ENCODE data around the gene SF3A1. TPM values are rescaled to one million over a fixed set of nuclear protein-coding genes. Genes with fewer than 3 reads are reported as not detected.

Gene SF3A1
- polyA plus RNA-seq, 4 donors, result 17.6 to 94.1 (median 27.2) TPM

DNA sequence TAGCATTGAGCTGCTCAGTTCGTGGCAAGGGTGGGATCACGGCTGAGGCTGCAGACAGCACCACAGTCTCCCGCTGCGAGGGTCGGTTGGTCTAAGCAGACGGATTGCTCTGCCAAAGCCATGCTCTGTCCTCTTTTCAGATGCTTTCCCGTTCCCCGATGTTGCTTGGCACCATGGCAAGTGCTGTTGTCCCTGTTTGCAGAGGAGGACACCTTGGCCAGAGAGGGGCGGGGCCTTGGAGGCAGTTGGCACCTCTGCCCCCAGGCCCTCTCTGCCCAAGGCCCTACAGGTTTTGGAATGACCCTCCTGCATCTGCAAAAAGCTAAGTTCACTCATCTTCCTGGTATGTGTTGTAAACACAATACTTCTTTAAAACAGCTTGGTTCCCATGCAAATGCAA lies 11.7 kb upstream of the SF3A1 start:
- no peaks in the 10 kb centered on the region for H3K27me3 ChIP-seq (ENCODE audit: control insufficient read depth in 3 of 3, insufficient read depth in 3 of 3, low read length in 3 of 3)
- no peaks in the 10 kb centered on the region for H3K4me1 ChIP-seq (ENCODE audit: control insufficient read depth in 3 of 3, insufficient read depth in 2 of 3, low read depth in 1 of 3, low read length in 2 of 3)
- 91 to 93% (median 92%) methylated on average over 9 of the region's 9 CpGs for WGBS, 3 donors
- peaks cover 0 to 32% (median 0%) of the 10 kb centered on the region in 3 donors for H3K36me3 ChIP-seq (ENCODE audit: control insufficient read depth in 3 of 3, insufficient read depth in 2 of 3, low read depth in 1 of 3, low read length in 3 of 3)
- H3K27ac ChIP-seq (ENCODE audit: low read depth in 1 of 3, low read length in 2 of 3), result no peak overlapping the region
- H3K9me3 ChIP-seq (ENCODE audit: control insufficient read depth in 2 of 2, insufficient read depth in 1 of 2, low read depth in 1 of 2, low read length in 1 of 2), result no peaks in the 10 kb centered on the region
- no peak overlapping the region for H3K4me3 ChIP-seq (ENCODE audit: low read depth in 1 of 3, low read length in 3 of 3)
- DNase-seq, result no peak
- no peak for FAIRE-seq

DNA sequence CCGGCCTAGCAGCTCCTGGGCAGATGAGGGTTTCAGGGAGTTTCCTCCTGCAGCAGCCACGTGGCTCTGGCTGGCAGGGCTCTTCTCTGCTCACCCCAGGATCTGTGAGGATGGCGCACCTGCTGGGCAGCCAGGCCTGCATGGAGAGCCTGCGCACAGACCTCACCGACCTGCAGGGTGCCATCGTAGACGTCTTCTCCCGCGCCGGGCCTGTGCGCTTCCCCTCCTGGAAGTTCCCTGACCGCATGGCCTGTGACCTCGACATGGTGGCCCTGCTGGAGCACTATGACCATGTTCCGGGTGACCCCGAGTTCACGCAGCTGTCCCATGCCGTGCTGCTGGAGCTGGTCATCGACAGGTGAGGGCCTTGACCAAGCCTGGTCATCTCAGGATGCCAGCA lies 9.2 kb upstream of the SF3A1 start:
- 92 to 93% (median 93%) methylated on average over 18 of the region's 18 CpGs for WGBS, 3 donors
- Histone ChIP-seq H3K9me3 (ENCODE audit: control insufficient read depth in 2 of 2, insufficient read depth in 1 of 2, low read depth in 1 of 2, low read length in 1 of 2) (no peaks in the 10 kb centered on the region), H3K4me1 (ENCODE audit: control insufficient read depth in 3 of 3, insufficient read depth in 2 of 3, low read depth in 1 of 3, low read length in 2 of 3) (no peaks in the 10 kb centered on the region), H3K27ac (ENCODE audit: low read depth in 1 of 3, low read length in 2 of 3) (no peak overlapping the region), H3K27me3 (ENCODE audit: control insufficient read depth in 3 of 3, insufficient read depth in 3 of 3, low read length in 3 of 3) (no peaks in the 10 kb centered on the region), H3K4me3 (ENCODE audit: low read depth in 1 of 3, low read length in 3 of 3) (no peak overlapping the region), H3K36me3 (ENCODE audit: control insufficient read depth in 3 of 3, insufficient read depth in 2 of 3, low read depth in 1 of 3, low read length in 3 of 3) (peaks cover 0 to 48% (median 0%) of the 10 kb centered on the region in 3 donors)
- DNase-seq (no peak), FAIRE-seq (no peak)

DNA sequence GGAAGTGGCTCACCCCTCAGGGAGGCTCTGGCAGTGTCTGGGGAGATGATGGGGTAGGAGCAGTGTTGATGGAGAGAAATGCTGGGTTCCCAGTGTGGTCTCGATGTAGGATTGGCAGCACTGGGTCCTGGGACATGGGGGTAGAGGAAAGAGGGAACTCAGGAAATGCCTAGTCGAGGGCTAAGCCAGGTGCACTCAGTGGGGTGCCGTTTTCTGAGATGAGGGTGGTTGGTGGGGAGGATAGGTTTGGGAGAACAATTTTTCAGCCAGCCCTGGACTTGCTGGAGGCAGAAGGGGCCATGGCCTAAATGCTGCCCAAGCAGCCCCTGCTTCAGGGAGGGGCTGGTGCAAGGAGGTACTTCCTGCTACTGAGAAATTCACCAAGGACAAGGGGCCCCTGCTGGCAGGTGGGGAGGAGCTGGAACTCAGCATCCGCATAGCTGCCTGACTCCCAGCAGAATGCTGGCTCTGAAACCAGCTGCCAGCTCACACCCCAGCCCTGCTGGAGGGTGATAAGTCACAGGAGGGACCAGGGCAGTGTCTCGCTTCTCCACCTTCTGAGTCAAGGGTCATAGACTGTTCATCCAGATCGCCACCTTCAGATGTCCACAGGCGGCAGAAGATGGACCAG lies 6.1 kb upstream of the SF3A1 start:
- Histone ChIP-seq H3K27me3 (ENCODE audit: control insufficient read depth in 3 of 3, insufficient read depth in 3 of 3, low read length in 3 of 3) (no peaks in the 10 kb centered on the region), H3K36me3 (ENCODE audit: control insufficient read depth in 3 of 3, insufficient read depth in 2 of 3, low read depth in 1 of 3, low read length in 3 of 3) (peaks cover 0 to 33% (median 0%) of the 10 kb centered on the region in 3 donors), H3K4me1 (ENCODE audit: control insufficient read depth in 3 of 3, insufficient read depth in 2 of 3, low read depth in 1 of 3, low read length in 2 of 3) (peaks cover 0 to 15% (median 0%) of the 10 kb centered on the region in 3 donors), H3K9me3 (ENCODE audit: control insufficient read depth in 2 of 2, insufficient read depth in 1 of 2, low read depth in 1 of 2, low read length in 1 of 2) (no peaks in the 10 kb centered on the region), H3K27ac (ENCODE audit: low read depth in 1 of 3, low read length in 2 of 3) (no peak overlapping the region), H3K4me3 (ENCODE audit: low read depth in 1 of 3, low read length in 3 of 3) (no peak overlapping the region)
- FAIRE-seq (no peak), DNase-seq (no peak)
- WGBS, 3 donors, result 70 to 82% (median 80%) methylated on average over 7 of the region's 7 CpGs

DNA sequence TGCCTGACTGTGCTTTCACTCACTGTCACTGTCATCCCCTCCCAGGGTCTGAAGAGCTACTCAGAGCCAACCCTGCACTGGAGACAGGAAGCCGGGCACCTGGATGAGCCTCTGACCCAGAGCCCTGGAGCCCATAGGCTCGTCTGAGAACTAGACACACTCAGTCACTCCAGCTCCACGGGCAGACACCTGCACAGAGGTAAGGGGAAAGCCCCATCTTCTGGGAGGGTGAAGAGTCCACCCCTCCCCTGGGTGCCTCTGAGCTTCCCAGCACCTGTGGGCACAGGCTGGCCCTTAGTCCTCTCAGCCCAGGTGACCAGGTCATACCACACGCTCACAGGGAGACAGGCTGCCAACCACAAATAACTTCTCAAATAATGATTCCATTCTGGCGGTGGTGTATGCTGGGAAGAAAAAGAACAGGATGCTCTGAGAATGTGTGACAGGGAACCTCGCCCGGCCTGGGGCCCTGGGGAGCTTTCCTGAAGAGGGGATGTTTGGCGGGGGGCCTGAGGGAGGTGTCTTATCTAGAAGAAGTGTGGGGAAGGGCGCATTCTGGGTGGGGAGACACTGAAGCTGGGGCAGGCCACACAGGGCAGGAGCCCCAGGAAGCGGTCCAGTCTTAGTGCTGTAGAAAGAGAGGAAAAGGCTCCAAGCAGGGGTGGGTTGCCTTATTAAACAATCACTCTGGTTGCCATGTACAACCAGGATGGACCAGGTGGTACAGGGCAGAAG lies 5.4 kb upstream of the SF3A1 start:
- DNase-seq, result no peak
- H3K27me3 ChIP-seq (ENCODE audit: control insufficient read depth in 3 of 3, insufficient read depth in 3 of 3, low read length in 3 of 3), result no peaks in the 10 kb centered on the region
- H3K9me3 ChIP-seq (ENCODE audit: control insufficient read depth in 2 of 2, insufficient read depth in 1 of 2, low read depth in 1 of 2, low read length in 1 of 2), result no peaks in the 10 kb centered on the region
- H3K36me3 ChIP-seq (ENCODE audit: control insufficient read depth in 3 of 3, insufficient read depth in 2 of 3, low read depth in 1 of 3, low read length in 3 of 3), result peaks cover 0 to 33% (median 0%) of the 10 kb centered on the region in 3 donors
- peaks cover 0 to 17% (median 0%) of the 10 kb centered on the region in 3 donors for H3K4me1 ChIP-seq (ENCODE audit: control insufficient read depth in 3 of 3, insufficient read depth in 2 of 3, low read depth in 1 of 3, low read length in 2 of 3)
- 79 to 88% (median 85%) methylated on average over 10 of the region's 10 CpGs for WGBS, 3 donors
- no peak for FAIRE-seq
- no peak overlapping the region for H3K4me3 ChIP-seq (ENCODE audit: low read depth in 1 of 3, low read length in 3 of 3)
- H3K27ac ChIP-seq (ENCODE audit: low read depth in 1 of 3, low read length in 2 of 3), result no peak overlapping the region

- FAIRE-seq (no peak), DNase-seq (peak in 1 of 2 donors; percentile 52)
Observed at GRCh38 chr22:30358541-30358940, 1.8 kb upstream of the SF3A1 start.

DNA sequence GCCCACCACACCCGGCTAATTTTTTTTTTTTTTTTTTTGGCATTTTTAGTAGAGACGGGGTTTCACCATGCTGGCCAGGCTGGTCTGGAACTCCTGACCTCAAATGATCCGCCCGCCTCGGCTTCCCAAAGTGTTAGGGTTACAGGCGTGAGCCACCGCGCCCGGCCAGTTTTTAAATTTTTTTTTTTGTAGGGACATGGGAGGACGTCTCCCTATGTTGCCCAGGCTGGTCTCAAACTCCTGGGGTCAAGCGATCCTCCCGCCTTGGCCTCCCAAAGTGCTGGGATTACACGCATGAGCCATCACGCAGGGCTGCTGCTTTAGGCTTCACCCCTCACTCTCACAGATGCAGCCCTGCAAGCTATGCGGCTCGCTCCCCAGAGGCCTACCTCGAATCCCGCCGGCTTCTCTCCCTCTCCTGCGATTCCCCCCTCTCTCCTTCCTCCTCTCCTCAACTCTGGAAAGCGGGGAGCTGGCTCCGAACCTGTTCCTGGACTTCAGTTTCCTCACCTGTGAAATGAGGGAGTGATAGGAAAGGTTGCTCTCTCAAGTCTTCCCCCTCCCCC lies 1.0 kb upstream of the SF3A1 start:
- 60 to 77% (median 74%) methylated on average over 20 to 22 of the region's 22 CpGs for WGBS, 3 donors
- no peak for FAIRE-seq
- no peak overlapping the region for H3K4me3 ChIP-seq (ENCODE audit: low read depth in 1 of 3, low read length in 3 of 3)

More at GRCh38 chr22:30358541-30358940, 1.8 kb upstream of the SF3A1 start:
- 72 to 77% (median 74%) methylated on average over 6 of the region's 6 CpGs for WGBS, 3 donors
- peaks cover 0 to 26% (median 0%) of the 10 kb centered on the region in 3 donors for H3K36me3 ChIP-seq (ENCODE audit: control insufficient read depth in 3 of 3, insufficient read depth in 2 of 3, low read depth in 1 of 3, low read length in 3 of 3)
- H3K9me3 ChIP-seq (ENCODE audit: control insufficient read depth in 2 of 2, insufficient read depth in 1 of 2, low read depth in 1 of 2, low read length in 1 of 2), result no peaks in the 10 kb centered on the region
- no peak overlapping the region for H3K4me3 ChIP-seq (ENCODE audit: low read depth in 1 of 3, low read length in 3 of 3)
- no peaks in the 10 kb centered on the region for H3K27me3 ChIP-seq (ENCODE audit: control insufficient read depth in 3 of 3, insufficient read depth in 3 of 3, low read length in 3 of 3)
- H3K27ac ChIP-seq (ENCODE audit: low read depth in 1 of 3, low read length in 2 of 3), result no peak overlapping the region
- H3K4me1 ChIP-seq (ENCODE audit: control insufficient read depth in 3 of 3, insufficient read depth in 2 of 3, low read depth in 1 of 3, low read length in 2 of 3), result peaks cover 3 to 34% (median 10%) of the 10 kb centered on the region in 3 donors

DNA sequence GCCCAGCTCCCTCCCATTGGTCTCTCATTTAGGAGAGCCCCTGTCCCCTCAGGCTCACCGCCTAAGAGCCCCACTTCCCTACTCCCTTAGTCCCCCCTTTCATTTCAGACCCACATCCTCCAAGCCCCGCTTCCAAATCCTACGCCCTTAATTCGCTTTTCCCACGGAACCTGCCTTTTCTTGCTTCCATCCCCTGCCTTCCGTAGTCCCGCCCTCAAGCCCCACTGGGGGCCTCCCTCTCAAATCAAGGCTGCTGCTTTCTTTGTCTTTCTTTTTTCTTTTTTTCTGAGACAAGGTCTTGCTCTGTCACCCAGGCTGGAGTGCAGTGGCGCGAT lies 509 bp upstream of the SF3A1 start:
- FAIRE-seq, result no peak
- Histone ChIP-seq H3K27ac (ENCODE audit: low read depth in 1 of 3, low read length in 2 of 3) (peak overlapping the region in 1 of 3 donors; percentile 39), H3K27me3 (ENCODE audit: control insufficient read depth in 3 of 3, insufficient read depth in 3 of 3, low read length in 3 of 3) (no peaks in the 10 kb centered on the region), H3K4me1 (ENCODE audit: control insufficient read depth in 3 of 3, insufficient read depth in 2 of 3, low read depth in 1 of 3, low read length in 2 of 3) (peaks cover 3 to 34% (median 10%) of the 10 kb centered on the region in 3 donors), H3K9me3 (ENCODE audit: control insufficient read depth in 2 of 2, insufficient read depth in 1 of 2, low read depth in 1 of 2, low read length in 1 of 2) (no peaks in the 10 kb centered on the region), H3K4me3 (ENCODE audit: low read depth in 1 of 3, low read length in 3 of 3) (peak overlapping the region; percentile 56 to 99 (median 61)), H3K36me3 (ENCODE audit: control insufficient read depth in 3 of 3, insufficient read depth in 2 of 3, low read depth in 1 of 3, low read length in 3 of 3) (peaks cover under 1 to 24% (median 6%) of the 10 kb centered on the region in 3 donors)
- WGBS, 3 donors, result 4% methylated on average over 9 of the region's 9 CpGs
- no peak for DNase-seq

More for the DNA sequence above, 1.0 kb upstream of the SF3A1 start:
- no peaks in the 10 kb centered on the region for H3K9me3 ChIP-seq (ENCODE audit: control insufficient read depth in 2 of 2, insufficient read depth in 1 of 2, low read depth in 1 of 2, low read length in 1 of 2)
- no peaks in the 10 kb centered on the region for H3K27me3 ChIP-seq (ENCODE audit: control insufficient read depth in 3 of 3, insufficient read depth in 3 of 3, low read length in 3 of 3)
- H3K4me1 ChIP-seq (ENCODE audit: control insufficient read depth in 3 of 3, insufficient read depth in 2 of 3, low read depth in 1 of 3, low read length in 2 of 3), result peaks cover 3 to 34% (median 10%) of the 10 kb centered on the region in 3 donors
- no peak for DNase-seq
- H3K36me3 ChIP-seq (ENCODE audit: control insufficient read depth in 3 of 3, insufficient read depth in 2 of 3, low read depth in 1 of 3, low read length in 3 of 3), result peaks cover 0 to 24% (median 1%) of the 10 kb centered on the region in 3 donors
- H3K27ac ChIP-seq (ENCODE audit: low read depth in 1 of 3, low read length in 2 of 3), result no peak overlapping the region

GRCh38 chr22:30354644-30355043 lies 2.0 kb downstream of the SF3A1 start:
- Histone ChIP-seq H3K27me3 (ENCODE audit: control insufficient read depth in 3 of 3, insufficient read depth in 3 of 3, low read length in 3 of 3) (no peaks in the 10 kb centered on the region), H3K4me3 (ENCODE audit: low read depth in 1 of 3, low read length in 3 of 3) (no peak overlapping the region), H3K4me1 (ENCODE audit: control insufficient read depth in 3 of 3, insufficient read depth in 2 of 3, low read depth in 1 of 3, low read length in 2 of 3) (peaks cover 3 to 34% (median 10%) of the 10 kb centered on the region in 3 donors), H3K27ac (ENCODE audit: low read depth in 1 of 3, low read length in 2 of 3) (no peak overlapping the region), H3K9me3 (ENCODE audit: control insufficient read depth in 2 of 2, insufficient read depth in 1 of 2, low read depth in 1 of 2, low read length in 1 of 2) (no peaks in the 10 kb centered on the region), H3K36me3 (ENCODE audit: control insufficient read depth in 3 of 3, insufficient read depth in 2 of 3, low read depth in 1 of 3, low read length in 3 of 3) (peaks cover 7 to 40% (median 16%) of the 10 kb centered on the region in 3 donors)
- WGBS, 3 donors, result 38 to 67% (median 63%) methylated on average over 5 of the region's 5 CpGs
- DNase-seq (no peak), FAIRE-seq (no peak)
